Measurements from ENCODE around the gene COQ2.
"Not testable (repeated sequence)": the region's sequence is repeated elsewhere in the genome, so short reads cannot be mapped to it uniquely, and the experiment has no call there.

Gene COQ2

GRCh38 chr4:83247415-83248357, 36.9 kb downstream of the COQ2 start:
- no peak for DNase-seq

- no peak for DNase-seq
Observed at GRCh38 chr4:83241132-83241531, 43.5 kb downstream of the COQ2 start.

- DNase-seq = no peak
Observed at GRCh38 chr4:83240379-83240875, 44.2 kb downstream of the COQ2 start.

GRCh38 chr4:83238393-83239248, 46.0 kb downstream of the COQ2 start:
- no peak for DNase-seq

GRCh38 chr4:83237591-83237990, 47.0 kb downstream of the COQ2 start:
- no peak for DNase-seq

GRCh38 chr4:83235645-83236133, 48.9 kb downstream of the COQ2 start:
- DNase-seq = not testable (repeated sequence)

- DNase-seq = no peak
Observed at GRCh38 chr4:83234902-83235644, 49.5 kb downstream of the COQ2 start.

- not testable (repeated sequence) for DNase-seq
Observed at GRCh38 chr4:83234387-83234786, 50.2 kb downstream of the COQ2 start.

GRCh38 chr4:83232082-83232481, 52.5 kb downstream of the COQ2 start:
- no peak for DNase-seq

GRCh38 chr4:83231620-83232076, 53.0 kb downstream of the COQ2 start:
- DNase-seq = no peak

GRCh38 chr4:83230928-83231327, 53.7 kb downstream of the COQ2 start:
- no peak for DNase-seq

- no peak for DNase-seq
Observed at GRCh38 chr4:83229791-83230190, 54.8 kb downstream of the COQ2 start.

GRCh38 chr4:83228231-83228630, 56.4 kb downstream of the COQ2 start:
- DNase-seq = no peak

GRCh38 chr4:83224502-83225197, 59.9 kb downstream of the COQ2 start:
- no peak for DNase-seq

- DNase-seq = no peak
Observed at GRCh38 chr4:83223781-83224180, 60.8 kb downstream of the COQ2 start.

GRCh38 chr4:83221897-83222441, 62.6 kb downstream of the COQ2 start:
- DNase-seq = no peak

- DNase-seq = peak; percentile 74
Observed at GRCh38 chr4:83219344-83220331, 65.0 kb downstream of the COQ2 start.

GRCh38 chr4:83217721-83218522, 66.7 kb downstream of the COQ2 start:
- peak; percentile 61 for DNase-seq

GRCh38 chr4:83216959-83217683, 67.5 kb downstream of the COQ2 start:
- DNase-seq = no peak

All from stimulated activated CD4-positive, alpha-beta T cell treated with anti-CD3 and anti-CD28 coated beads, Interleukin-4, amount 100 ng/mL, for 24 hours (primary cell).